Activated naive CD4-positive, alpha-beta T cell treated with anti-CD3 and anti-CD28 coated beads, Interleukin-2, amount 50 U/mL, for 16 hours (primary cell): ENCODE results near the gene LRRN4.
"Not testable (repeated sequence)": the region's sequence is repeated elsewhere in the genome, so short reads cannot be mapped to it uniquely, and the experiment has no call there.

ENCODE experiments used
- DNase-seq: peaks from one replicate; pipeline ENCODE4 v3.0.0-alpha.2; 2020

Gene LRRN4

DNA sequence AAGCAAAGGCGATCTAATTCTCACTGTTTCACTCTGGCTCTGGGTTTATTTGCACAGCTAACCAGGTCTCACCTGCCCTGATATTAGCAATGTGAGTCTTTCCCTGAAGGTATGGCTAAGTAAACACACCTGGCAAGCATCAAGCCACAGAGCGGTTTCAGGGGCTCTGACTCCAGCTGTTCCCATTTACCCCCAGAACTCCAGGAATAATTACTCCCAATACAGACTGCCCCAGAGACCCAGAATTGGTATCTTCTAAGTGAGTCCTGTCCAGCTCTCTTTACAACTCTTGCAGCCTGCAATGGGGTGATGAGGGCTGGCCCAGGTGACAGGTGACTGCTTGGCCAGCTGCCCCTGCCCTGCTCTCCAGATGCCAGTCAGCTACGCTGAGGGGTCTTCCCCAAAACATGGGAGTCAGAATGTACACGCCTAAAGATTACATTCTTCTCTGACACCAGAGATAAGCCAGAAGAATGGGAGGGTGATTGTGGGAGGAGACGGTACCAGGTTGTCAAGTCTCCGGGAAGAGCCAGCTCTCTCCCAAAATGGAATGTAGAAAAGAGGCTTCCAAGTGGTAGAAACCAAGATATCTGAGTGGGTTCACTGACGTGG, 4.9 kb upstream of the LRRN4 start:
- no peak for DNase-seq

DNA sequence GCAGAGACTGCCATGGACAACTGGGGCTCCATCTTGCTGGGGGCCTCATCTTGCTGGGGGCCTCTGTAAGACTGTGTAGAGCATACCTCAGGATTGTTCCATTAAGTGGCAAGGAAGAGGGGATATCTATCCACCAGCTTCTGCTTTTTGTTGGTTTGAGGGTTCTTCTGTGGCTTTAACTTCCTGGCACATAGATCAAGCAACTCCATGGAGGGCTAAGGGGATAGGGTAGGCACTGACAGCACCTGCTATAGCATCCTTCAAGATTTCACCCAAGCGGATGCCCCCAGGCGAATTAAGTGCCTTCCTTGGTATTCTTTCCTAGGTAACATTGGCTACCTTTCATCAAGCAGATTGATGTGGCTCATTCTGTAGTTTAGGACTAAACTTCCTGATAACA, 3.8 kb upstream of the LRRN4 start:
- no peak for DNase-seq

GRCh38 chr20:6057139-6057538, 3.3 kb upstream of the LRRN4 start:
- no peak for DNase-seq

DNA sequence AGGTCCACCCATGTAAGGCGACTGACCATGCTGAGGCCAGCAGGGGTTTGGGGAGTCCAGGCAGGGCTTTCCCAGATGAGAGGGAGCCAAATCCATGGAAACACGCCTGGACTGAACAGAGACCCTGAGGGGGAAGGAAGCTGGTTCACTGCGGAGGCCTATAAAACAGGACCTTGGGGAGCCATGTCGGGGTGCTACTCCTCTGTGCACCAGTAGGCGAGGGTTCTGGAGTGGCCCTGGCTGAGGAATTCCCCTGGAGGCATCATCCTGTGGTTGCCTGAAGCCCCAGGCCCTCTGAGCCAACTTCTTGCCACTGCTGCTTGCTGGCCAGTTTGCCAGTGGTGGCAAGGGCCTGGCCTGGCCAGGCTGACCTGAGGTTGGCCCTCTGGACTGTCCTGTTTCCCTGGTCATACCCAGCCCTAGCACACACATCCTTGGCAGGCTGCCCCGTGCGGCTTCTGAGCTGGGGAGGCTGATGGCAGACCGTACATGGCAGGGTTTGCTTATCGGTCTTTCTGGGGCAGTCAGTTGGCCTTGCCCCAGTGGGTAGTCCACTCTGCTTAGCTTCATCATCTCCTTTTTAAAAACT, 2.2 kb upstream of the LRRN4 start:
- DNase-seq, result no peak

GRCh38 chr20:6055161-6055783, 1.4 kb upstream of the LRRN4 start:
- DNase-seq, result no peak

- DNase-seq, result not testable (repeated sequence)
Measured at GRCh38 chr20:6054689-6055051, 810 bp upstream of the LRRN4 start.

DNA sequence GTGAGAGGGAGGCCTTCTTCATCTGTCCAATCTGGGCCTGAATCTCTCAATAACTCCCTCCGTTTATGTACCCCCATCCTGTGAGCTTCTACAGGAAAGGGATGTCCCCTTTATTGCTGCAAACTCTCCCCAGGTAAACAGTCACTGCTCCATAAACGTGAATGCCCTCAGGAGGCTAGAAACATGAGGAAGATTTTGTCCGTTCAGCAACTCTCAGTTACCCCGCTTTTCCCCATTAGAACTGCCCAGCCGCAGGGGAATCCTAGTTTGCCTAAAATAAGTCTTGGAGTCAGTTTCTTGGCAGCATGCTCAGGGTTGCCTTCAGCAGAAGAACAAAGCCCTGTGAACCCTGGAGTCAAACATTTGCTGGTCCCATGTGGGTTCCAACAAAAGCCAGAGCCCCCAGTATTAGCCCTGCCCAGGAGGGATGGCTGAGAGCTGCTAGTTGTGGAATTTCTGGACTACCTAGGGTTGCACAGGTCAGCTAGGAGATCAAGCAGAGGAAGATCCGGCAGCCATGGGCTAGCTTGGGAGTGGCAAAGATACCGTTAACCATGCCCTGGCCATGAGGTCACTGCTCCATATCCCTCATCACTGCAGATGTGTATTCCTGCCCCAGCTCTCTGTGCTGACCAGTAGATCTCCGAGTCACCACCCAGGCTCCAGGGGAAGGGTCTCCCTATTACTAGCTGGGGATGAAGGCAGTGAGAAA, 640 bp downstream of the LRRN4 start:
- DNase-seq, result no peak

DNA sequence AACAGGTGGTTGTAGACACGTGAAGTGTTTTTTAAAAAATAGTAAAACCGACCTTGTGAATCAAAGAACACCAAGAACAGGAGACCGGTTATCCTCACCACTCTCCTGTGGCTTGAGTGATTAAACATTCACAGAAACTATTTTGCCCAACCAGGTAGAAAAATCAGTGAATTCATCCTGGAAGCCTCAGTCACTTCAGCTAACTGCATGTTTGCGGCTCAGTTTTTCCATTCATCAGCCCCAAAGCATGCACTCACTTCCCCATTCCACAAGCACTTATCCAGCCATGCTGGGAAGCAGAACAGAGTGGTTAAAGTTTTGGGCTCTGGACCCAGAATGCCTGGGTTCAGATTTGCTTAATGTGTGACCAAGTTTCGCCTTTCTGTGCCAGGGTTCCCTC, 2.4 kb downstream of the LRRN4 start:
- DNase-seq, result no peak

DNA sequence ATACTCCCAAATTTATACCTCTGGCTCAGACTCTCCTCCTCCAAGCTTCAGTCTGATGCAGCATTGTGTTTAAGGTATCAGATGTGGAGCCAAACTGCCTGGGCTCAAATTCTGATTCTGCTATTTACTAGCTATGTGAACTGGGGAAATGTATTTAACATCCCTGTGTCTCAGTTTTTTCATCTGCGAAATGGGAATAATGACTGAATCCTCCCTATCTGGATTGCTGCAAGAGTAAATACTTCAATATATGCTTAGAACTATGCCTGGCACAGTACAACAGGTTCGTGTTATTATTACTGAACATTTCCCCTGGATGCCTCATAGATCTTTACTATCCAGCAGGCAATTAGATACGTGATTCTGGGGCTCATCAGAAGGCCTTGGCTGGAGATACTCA, 5.5 kb downstream of the LRRN4 start:
- DNase-seq, result no peak

- no peak for DNase-seq
Measured at GRCh38 chr20:6046432-6046831, 7.4 kb downstream of the LRRN4 start.

GRCh38 chr20:6045566-6045965, 8.3 kb downstream of the LRRN4 start:
- DNase-seq, result no peak

- no peak for DNase-seq
Measured at GRCh38 chr20:6044115-6044514, 9.7 kb downstream of the LRRN4 start.

DNA sequence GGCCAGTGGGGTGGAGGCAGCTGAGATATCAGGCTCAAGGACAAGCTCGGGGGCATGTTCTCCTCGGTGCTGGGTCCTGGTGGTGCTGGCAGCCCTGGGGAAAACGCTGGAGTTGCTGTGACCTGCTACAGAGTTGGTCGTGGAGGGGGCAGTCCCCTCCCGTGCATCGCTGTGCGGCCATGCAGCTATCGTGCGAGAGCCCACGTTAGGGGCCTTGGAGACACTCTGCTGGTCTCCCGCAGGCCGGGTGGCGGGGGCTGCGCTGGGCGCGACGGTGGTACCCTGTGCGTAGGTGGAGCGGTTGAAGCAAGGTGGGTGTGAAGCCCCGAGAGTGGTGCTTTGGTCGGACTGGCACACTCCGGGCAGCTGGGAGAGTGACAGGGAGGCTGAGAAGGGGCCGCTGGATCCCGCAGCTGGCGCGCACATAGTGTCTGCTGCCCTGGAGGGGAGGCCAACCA, 12.0 kb downstream of the LRRN4 start:
- no peak for DNase-seq

- DNase-seq, result no peak
Measured at GRCh38 chr20:6040958-6041807, 12.7 kb downstream of the LRRN4 start.

- no peak for DNase-seq
Measured at GRCh38 chr20:6040540-6040939, 13.3 kb downstream of the LRRN4 start.

- no peak for DNase-seq
Measured at GRCh38 chr20:6039766-6040165, 14.1 kb downstream of the LRRN4 start.

DNA sequence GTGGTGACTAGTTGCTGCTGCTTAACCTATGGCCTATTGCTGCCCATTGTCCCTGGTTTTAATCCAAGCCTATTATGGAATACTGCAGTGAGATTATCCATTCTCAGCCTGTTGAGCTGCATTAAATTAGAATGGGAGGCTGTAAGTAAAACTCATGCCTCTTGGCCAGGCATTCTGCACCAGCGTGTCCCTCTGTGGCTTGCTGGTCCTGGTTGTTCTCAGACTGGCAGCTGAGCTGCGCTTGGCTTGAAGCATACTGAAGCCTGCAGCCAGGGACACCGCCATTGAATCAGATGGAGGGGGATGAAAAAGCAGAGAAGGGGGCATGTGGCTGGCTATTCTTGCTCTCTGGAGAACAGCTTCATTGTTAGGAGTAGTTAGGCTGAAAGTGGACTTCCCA, 15.6 kb downstream of the LRRN4 start:
- DNase-seq, result no peak

DNA sequence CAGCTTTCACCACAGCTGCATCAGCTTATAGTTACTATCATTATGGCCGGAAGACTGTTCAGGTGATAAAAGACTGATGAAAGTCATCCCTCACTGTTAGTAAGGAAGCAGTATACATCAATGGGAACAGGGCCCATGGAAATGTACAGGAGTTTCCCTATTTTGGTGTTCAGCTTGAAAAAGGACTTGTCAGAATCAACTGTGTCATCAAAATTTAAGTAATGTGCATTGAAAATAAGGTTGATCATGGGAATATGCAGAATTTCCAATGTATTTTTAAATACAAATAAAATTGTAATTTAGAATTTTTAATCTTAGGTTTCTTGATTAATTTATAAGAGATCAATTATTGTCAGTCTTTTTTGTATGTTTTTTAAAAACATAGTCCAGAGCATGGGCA, 16.8 kb downstream of the LRRN4 start:
- DNase-seq, result no peak

GRCh38 chr20:6036213-6036612, 17.6 kb downstream of the LRRN4 start:
- DNase-seq, result no peak

DNA sequence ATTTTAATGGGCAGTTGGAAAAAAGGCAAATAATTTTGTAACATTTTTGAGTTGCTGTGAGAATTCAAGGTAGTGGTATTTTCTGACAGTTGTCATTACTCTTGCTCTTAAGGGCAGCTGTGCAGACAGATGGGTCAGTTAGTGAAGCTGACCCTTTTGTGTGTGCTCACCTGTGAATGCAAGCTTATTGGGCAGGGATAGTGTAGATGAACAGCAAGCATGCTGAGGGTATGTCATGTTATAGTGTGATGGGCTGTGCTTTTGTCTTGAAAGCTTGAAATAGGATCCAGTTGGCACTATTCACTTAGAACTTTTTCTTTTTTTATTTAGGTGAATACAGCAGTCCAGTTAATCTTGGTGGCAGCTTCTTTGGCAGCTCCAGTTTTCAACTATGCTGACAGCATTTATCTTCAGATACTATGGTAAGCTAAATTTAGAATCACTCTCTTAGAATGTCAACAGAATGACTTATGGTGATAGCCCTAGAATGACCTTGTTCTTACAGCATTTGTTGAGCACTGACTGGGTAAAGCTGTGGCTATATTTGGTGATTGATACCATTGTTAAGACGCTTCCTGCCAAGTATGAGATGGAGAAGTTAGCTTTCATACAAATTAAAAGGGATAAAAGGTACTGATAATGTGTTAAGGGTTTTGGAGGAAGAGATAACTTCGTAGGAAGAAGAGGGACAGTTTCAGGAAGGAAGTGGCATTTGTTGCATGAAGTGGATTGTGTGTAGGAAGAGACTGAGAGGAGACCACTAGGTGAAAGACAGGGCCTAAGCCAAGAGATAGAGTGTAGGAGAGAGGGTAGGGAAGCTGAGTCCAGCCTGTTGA, 19.5 kb downstream of the LRRN4 start:
- no peak for DNase-seq

GRCh38 chr20:6032907-6033306, 21.0 kb downstream of the LRRN4 start:
- not testable (repeated sequence) for DNase-seq

DNA sequence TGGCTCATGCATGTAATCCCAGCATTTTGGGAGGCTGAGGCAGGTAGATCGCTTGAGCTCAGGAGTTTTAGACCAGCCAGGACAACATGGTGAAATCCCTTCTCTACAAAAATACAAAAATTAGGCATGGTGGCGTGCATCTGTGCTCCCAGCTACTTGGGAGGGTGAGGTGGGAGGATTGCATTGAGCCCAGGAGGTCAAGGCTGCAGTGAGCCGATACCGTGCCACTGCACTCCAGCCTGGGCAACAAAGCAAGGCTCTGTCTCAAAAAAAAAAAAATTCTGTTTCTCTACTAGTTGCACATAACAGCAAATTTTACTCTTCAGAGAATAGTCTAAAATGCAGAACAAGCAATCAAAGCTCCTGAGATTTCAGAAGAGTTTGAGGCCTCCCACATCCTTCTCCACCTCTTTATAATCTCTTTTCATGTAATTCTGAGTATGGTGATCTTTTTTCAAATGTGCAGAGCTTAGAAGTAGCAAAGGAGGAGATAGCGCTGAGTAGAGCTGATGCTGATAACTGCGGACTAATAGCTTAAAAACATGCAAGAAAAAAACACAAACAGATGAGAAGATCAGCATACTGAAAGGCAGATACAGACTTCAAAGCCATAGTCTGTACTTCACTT, 23.3 kb downstream of the LRRN4 start:
- DNase-seq, result no peak
